ENCODE data around the gene ACAN. TPM values are rescaled to one million over a fixed set of nuclear protein-coding genes. Genes with fewer than 3 reads are reported as not detected.

ACAN gene
- under 1 TPM; under 0.01 TPM for total RNA-seq

DNA sequence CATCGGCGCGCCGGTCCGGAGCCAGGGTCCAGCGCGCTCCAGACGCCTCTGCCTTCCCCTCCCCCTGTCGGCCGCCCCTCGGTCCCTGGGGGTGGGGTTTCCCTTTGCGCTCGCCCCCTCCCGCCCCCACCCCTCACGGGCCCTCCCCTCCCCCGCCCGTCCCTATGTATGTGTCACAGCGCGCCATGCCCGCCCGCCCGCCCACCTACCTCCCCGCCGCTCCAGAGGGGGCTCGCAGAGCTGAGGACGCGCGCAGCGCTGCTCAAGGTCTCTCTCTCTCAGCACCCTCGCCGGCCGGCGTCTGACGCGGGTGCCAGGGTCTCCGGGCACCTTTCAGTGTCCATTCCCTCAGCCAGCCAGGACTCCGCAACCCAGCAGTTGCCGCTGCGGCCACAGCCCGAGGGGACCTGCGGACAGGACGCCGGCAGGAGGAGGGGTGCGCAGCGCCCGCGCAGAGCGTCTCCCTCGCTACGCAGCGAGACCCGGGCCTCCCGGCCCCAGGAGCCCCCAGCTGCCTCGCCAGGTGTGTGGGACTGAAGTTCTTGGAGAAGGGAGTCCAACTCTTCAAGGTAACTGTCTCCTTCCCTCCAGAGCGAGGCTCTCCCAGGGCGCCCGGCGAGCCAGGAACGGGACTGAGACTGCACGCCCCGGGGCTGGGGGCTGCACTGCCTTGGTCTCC, at the start of gene ACAN:
TSS of gene ACAN (plus strand) at position 196 of the 679 bp plus-strand sequence. CDS start 32,771 bp downstream, outside the sequence.

GRCh38 chr15:88894819-88895767, 91.9 kb downstream of the ACAN start, which contains the start of gene HAPLN3:
Gene HAPLN3, minus strand, starts transcription at chr15:88895544. Its CDS starts 8,246 bp downstream, at chr15:88887298.

DNA sequence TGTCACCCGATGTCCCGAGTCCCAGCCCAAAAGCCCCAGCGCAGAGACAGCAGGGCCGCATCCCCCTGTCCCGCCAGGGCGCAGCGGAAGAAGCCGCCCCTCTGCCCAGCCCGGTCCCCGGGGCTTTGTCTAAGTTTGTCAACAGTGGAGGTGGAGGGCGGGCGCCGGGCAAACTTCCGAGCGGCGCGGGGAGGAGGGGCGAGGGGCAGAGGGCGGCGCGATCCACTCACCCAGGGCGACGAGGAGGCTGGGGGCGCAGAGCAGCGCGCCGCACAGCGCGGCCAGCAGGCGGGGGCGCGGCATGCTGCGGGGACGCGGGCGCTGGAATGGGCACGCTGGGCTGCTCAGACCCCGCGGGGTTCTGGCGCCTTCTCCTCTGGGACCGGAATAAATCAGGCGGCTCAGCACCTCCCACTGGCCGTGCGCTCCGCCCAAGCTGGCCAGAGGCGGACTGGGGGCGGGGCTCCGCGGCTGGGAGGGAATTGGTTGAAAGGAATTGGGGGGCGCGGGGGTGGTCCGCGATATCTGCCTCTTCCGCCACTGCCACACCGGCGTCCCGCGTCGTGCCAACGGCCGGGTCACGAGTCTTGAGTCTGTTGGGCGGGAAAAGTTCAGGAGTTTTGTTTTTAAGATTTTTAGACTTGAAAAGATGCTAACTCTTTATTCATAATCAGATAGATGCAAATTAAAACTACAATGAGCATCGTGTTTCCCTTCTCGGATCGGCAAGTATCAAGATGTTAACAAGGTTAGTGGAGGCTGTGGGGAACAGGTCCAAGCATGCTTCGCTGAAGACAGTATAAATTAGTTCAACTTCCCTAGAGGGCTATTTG, 110.0 kb downstream of the ACAN start, which contains the start of gene MFGE8:
TSS of gene MFGE8 (minus strand) at position 363 of the 833 bp plus-strand sequence. CDS start at position 303, 60 bp downstream.

Other genes starting within 250 kb of the ACAN start
- gene AEN, start 182.1 kb upstream of the ACAN start, total RNA-seq, result 100 to 1,000 TPM in 1 of 2 donors, 10 to 100 TPM in 1; 59.2 to 143 TPM
- 100 to 1,000 TPM; 120 to 178 TPM for gene ISG20, start 164.4 kb upstream of the ACAN start, total RNA-seq
- gene HAPLN3, start 92.1 kb downstream of the ACAN start, total RNA-seq, result 10 to 100 TPM in 1 of 2 donors, 1 to 10 TPM in 1; 8.6 to 11.3 TPM
- 10 to 100 TPM; 73.9 to 78.5 TPM for gene MFGE8, start 109.9 kb downstream of the ACAN start, total RNA-seq

All from melanocyte of skin (primary cell).